Body of pancreas (tissue), 4 donors: ENCODE measurements around the gene CAPN15.
A peak's percentile ranks its signal among the peaks of the same experiment; 100 is the strongest.

ENCODE experiments used
- CTCF ChIP-seq, 7 experiments: fragments of 450-650 bp in 4 of 7; fragments of 200-600 bp in 3 of 7; sonication (generic) in 3 of 7; IDR thresholded peaks; one replicate each; pipeline ENCODE4 v1.5.1; 2016 to 2019; ENCODE audit warnings: antibody characterized with exemption in 7 of 7
- POLR2A ChIP-seq, 3 donors: fragments of 450-650 bp; IDR thresholded peaks; one replicate each; pipeline ENCODE4 v1.6.1; 2016; ENCODE audit warnings: antibody characterized with exemption in 3 of 3, mild to moderate bottlenecking in 2 of 3

GRCh38 chr16:593406-593805 lies 65.9 kb downstream of the CAPN15 start:
- TF ChIP-seq CTCF (IDR thresholded peaks at IDR 0.05): peak in 1 of 7 experiments; percentile 1
- TF ChIP-seq POLR2A (IDR thresholded peaks at IDR 0.05): peak; percentile 76 to 84 (median 84)
